HepG2 (cell line): ENCODE measurements around the gene BPIFA1. TPM values are rescaled to one million over a fixed set of nuclear protein-coding genes. Genes with fewer than 3 reads are reported as not detected.

ENCODE experiments used
- ATAC-seq: fragments of 200-7000 bp; cut with Tn5 transposase; 3 replicates; pipeline ENCODE4 v1.9.1; 2020; ENCODE audit warnings: mild to moderate bottlenecking, moderate library complexity
- BruUV-seq: library from RNA; stranded (reverse); fragments of 400-500 nt; replicated peaks from 2 replicates; lab custom pipeline; 2021; lab: Mats Ljungman, UMichigan
- CTCF ChIA-PET: fragments of 300-600 bp; formaldehyde crosslinking; extraction: SDS; loops from one replicate; lab custom pipeline; 2021; ENCODE audit warnings: low total read pairs, inconsistent platforms, low intra/inter-chr PET ratio; lab: Yijun Ruan, JAX
- POLR2A ChIA-PET: fragments of 350-600 bp; sonication (Branson Sonifier 250); formaldehyde crosslinking; loops from one replicate; lab custom pipeline; 2020; ENCODE audit warnings: antibody characterized with exemption, inconsistent platforms; lab: Yijun Ruan, JAX
- DNase-seq: peaks from one replicate; pipeline ENCODE4 v3.0.0-alpha.2; 2015; ENCODE audit warnings: low spot score
- FAIRE-seq: peaks from 3 replicates; lab custom pipeline; 2011; peaks lifted over from hg19 to GRCh38; lab: Jason Lieb, UNC
- H2AFZ ChIP-seq: one replicate; pipeline ENCODE4 v1.6.1; 2011; ENCODE audit warnings: low read length, inconsistent platforms
- H3K27ac ChIP-seq: fragments of 300-600 bp; 3 replicates; pipeline ENCODE4 v1.8.0; 2011; ENCODE audit warnings: mixed run types, mild to moderate bottlenecking, mixed read lengths, low read length, inconsistent platforms; ENCODE audit not compliant: insufficient read depth; ENCODE audit errors: extremely low read length
- H3K27me3 ChIP-seq, 2 experiments: fragments of 200-600 bp in 1 of 2; 2 replicates in 1 of 2; 3 replicates in 1 of 2; pipeline versions ENCODE4 v1.6.0 to v1.8.0; 2011; ENCODE audit warnings: low read length in 2 of 2, mild to moderate bottlenecking in 2 of 2, moderate library complexity in 2 of 2, inconsistent platforms in 1 of 2; ENCODE audit not compliant: insufficient read depth in 2 of 2, control insufficient read depth in 1 of 2
- H3K36me3 ChIP-seq, 2 experiments: fragments of 200-600 bp in 1 of 2; replicated peaks in 1 of 2; 2 replicates in 1 of 2; 3 replicates in 1 of 2; pipeline versions ENCODE4 v1.5.1 to v1.8.0; 2011; ENCODE audit warnings: low read length in 2 of 2, inconsistent platforms in 1 of 2; ENCODE audit not compliant: insufficient read depth in 2 of 2, control insufficient read depth in 1 of 2
- H3K4me1 ChIP-seq: 2 replicates; pipeline ENCODE4 v1.5.1; 2012; ENCODE audit warnings: low read length, inconsistent platforms; ENCODE audit not compliant: insufficient read depth
- H3K4me2 ChIP-seq: 2 replicates; pipeline ENCODE4 v1.6.0; 2011; ENCODE audit warnings: low read depth, low read length, inconsistent platforms
- H3K4me3 ChIP-seq, 3 experiments: fragments of 200-600 bp in 1 of 3; sonication (generic), shearing (Covaris generic) in 1 of 3; replicated peaks in 1 of 3; 2 replicates each; pipeline ENCODE4 v1.5.1; 2011 to 2016; ENCODE audit warnings: low read length in 3 of 3, inconsistent platforms in 2 of 3, low read depth in 2 of 3, mild to moderate bottlenecking in 2 of 3, control low read depth in 1 of 3, mixed read lengths in 1 of 3; ENCODE audit not compliant: insufficient read depth in 1 of 3
- H3K79me2 ChIP-seq: one replicate; pipeline ENCODE4 v1.6.1; 2011; ENCODE audit warnings: low read length, inconsistent platforms; ENCODE audit not compliant: insufficient read depth
- H3K9ac ChIP-seq: 2 replicates; pipeline ENCODE4 v1.6.0; 2011; ENCODE audit warnings: mild to moderate bottlenecking, low read depth, low read length, inconsistent platforms; ENCODE audit not compliant: insufficient read depth
- H3K9me3 ChIP-seq: 2 replicates; pipeline ENCODE4 v1.5.1; 2012; ENCODE audit warnings: mild to moderate bottlenecking, low read length
- H4K20me1 ChIP-seq: 2 replicates; pipeline ENCODE4 v1.6.0; 2011; ENCODE audit warnings: inconsistent platforms, mild to moderate bottlenecking, low read length, moderate library complexity; ENCODE audit not compliant: insufficient read depth
- ERF ChIP-seq: IDR thresholded peaks from 2 replicates; pipeline ENCODE4 v1.6.1; 2018; ENCODE audit warnings: missing biosample characterization, missing genetic modification reagents
- HNRNPLL ChIP-seq: fragments of 200-400 bp; formaldehyde crosslinking; IDR thresholded peaks from 2 replicates; pipeline ENCODE4 v1.6.1; 2017; ENCODE audit warnings: mild to moderate bottlenecking, low read depth, low read length; ENCODE audit not compliant: poor library complexity, severe bottlenecking
- MED8 ChIP-seq: sonication (generic); formaldehyde crosslinking; IDR thresholded peaks from 2 replicates; pipeline ENCODE4 v1.8.1; 2023; ENCODE audit warnings: mild to moderate bottlenecking, missing genetic modification reagents; ENCODE audit not compliant: insufficient replicate concordance
- SIX1 ChIP-seq: sonication (generic); formaldehyde crosslinking; IDR thresholded peaks from 2 replicates; pipeline ENCODE4 v1.4.0; 2020; ENCODE audit warnings: missing genetic modification reagents, borderline replicate concordance
- SPEN ChIP-seq: sonication (generic); formaldehyde crosslinking; IDR thresholded peaks from 2 replicates; pipeline ENCODE4 v1.5.1; 2020; ENCODE audit warnings: low read depth, mild to moderate bottlenecking, missing genetic modification reagents
- SRY ChIP-seq: sonication (generic); formaldehyde crosslinking; IDR thresholded peaks from 2 replicates; pipeline ENCODE4 v1.8.0; 2022; ENCODE audit warnings: mild to moderate bottlenecking, missing genetic modification reagents
- TSC22D2 ChIP-seq: sonication (generic); formaldehyde crosslinking; IDR thresholded peaks from 2 replicates; pipeline ENCODE4 v1.5.1; 2020; ENCODE audit warnings: missing genetic modification reagents, mild to moderate bottlenecking, borderline replicate concordance
- ZHX2 ChIP-seq, 2 experiments: sonication (generic) in 1 of 2; formaldehyde crosslinking in 1 of 2; IDR thresholded peaks; 2 replicates each; pipeline versions ENCODE4 v1.6.1 to v1.9.0; 2014 to 2022; ENCODE audit warnings: antibody characterized with exemption in 1 of 2, borderline replicate concordance in 1 of 2, inconsistent platforms in 1 of 2, low read depth in 1 of 2, missing genetic modification reagents in 1 of 2
- ZNF333 ChIP-seq: sonication (generic); formaldehyde crosslinking; IDR thresholded peaks from 2 replicates; pipeline ENCODE4 v1.4.0; 2020; ENCODE audit warnings: mild to moderate bottlenecking, missing genetic modification reagents, borderline replicate concordance
- ZNF350 ChIP-seq: sonication (generic); formaldehyde crosslinking; IDR thresholded peaks from 2 replicates; pipeline ENCODE4 v1.4.0; 2020; ENCODE audit warnings: mild to moderate bottlenecking, low read depth, missing genetic modification reagents, borderline replicate concordance
- ZNF768 ChIP-seq: sonication (generic); formaldehyde crosslinking; IDR thresholded peaks from 2 replicates; pipeline ENCODE4 v1.4.0; 2020; ENCODE audit warnings: missing genetic modification reagents
- ZSCAN9 ChIP-seq: IDR thresholded peaks from 2 replicates; pipeline ENCODE4 v1.6.1; 2016; ENCODE audit warnings: borderline replicate concordance
- WGBS: methylation state at CpG from one replicate; pipeline ENCODE4 v1.1.6; 2017; ENCODE audit warnings: low lambda C conversion rate; 5-methylcytosine and 5-hydroxymethylcytosine counted together
- in situ Hi-C: cut with HindIII; loops from 2 replicates; pipeline ENCODE4 v1.10.0; 2017; ENCODE audit warnings: low pct_unique_long_range_greater_than_20kb; ENCODE audit not compliant: extremely low pct_ligation_motif_present
- intact Hi-C: fragments of 100-400 bp; cut with micrococcal nuclease; formaldehyde crosslinking; loops from one replicate; pipeline ENCODE4 v1.10.0; 2022; ENCODE audit not compliant: unreplicated experiment
- polyA plus RNA-seq, 8 experiments: library from polyadenylated mRNA; depleted of rRNA in 3 of 8; stranded (reverse) in 7 of 8; unstranded in 1 of 8; fragments of >200 nt; fragmentation: Illumina TruSeq in 4 of 8; extraction: Trizol in 4 of 8; gene quantifications; 2 replicates each; pipeline versions ENCODE4 v1.2.1 to v1.2.3, GENCODE V29; 2011 to 2016; ENCODE audit warnings: low read depth in 4 of 8, missing spikeins in 1 of 8, mixed read lengths in 1 of 8; ENCODE audit not compliant: insufficient read depth in 1 of 8
- total RNA-seq, 5 experiments: library from RNA; depleted of rRNA; stranded (reverse); fragments of >200 nt; fragmentation: Illumina TruSeq; extraction: Trizol; gene quantifications; 2 replicates each; pipeline ENCODE4 v1.2.3, GENCODE V29; 2016; ENCODE audit warnings: low read depth in 1 of 5
- TF ChIP-seq, protein P1 (sequence below): sonication (generic); formaldehyde crosslinking; IDR thresholded peaks from 2 replicates; pipeline ENCODE4 v1.4.0; 2020; ENCODE audit warnings: mild to moderate bottlenecking, missing genetic modification reagents
- TF ChIP-seq, protein P2 (sequence below): IDR thresholded peaks from 2 replicates; pipeline ENCODE4 v1.6.1; 2016; ENCODE audit warnings: missing genetic modification reagents, missing compliant biosample characterization
- TF ChIP-seq, protein P3 (sequence below): sonication (generic); formaldehyde crosslinking; IDR thresholded peaks from 2 replicates; pipeline ENCODE4 v1.4.0; 2020; ENCODE audit warnings: mild to moderate bottlenecking, missing genetic modification reagents

BPIFA1 gene
- total and polyA plus RNA-seq, 2 of the 13 experiments (the other 11 are each of a cell fraction or from before 2014, with no cell fraction given), result not detected

DNA sequence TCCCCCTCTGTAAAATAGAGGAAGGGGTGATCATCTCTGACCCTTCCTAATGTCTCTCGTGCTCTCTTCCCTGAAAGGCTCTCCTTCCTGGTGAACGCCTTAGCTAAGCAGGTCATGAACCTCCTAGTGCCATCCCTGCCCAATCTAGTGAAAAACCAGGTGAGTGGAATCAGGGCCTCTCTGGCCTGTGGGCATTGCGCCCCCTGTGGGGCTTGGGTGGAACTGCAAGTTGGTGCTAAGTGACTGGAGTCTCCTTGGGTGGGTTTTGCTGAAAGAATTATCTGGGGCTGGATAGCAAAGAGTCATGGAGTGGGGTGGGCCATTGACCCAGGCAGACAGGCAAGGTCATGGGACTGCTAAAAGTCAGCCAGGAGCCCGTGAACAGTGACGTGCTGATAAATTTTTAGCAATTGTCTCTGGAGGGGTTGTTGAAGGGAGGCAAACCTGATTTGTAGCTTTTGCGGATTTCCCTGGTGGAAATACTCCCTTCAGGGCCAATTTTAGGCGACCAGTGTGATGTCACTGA, 56.1 kb downstream of the BPIFA1 start:
- no peak overlapping the region for H2AFZ ChIP-seq
- BruUV-seq, result no TSS peak
- H3K27me3 ChIP-seq, result peaks cover 6 to 50% of the 10 kb centered on the region in 2 experiments
- FAIRE-seq (peak; percentile 81), ATAC-seq (peak; percentile 74), DNase-seq (peak; percentile 59)
- H3K36me3 ChIP-seq, result no peaks in the 10 kb centered on the region
- H3K27ac ChIP-seq, result no peak overlapping the region
- H3K4me3 ChIP-seq, result no peak overlapping the region
- no peaks in the 10 kb centered on the region for H3K4me1 ChIP-seq
- CTCF ChIA-PET, result interaction anchor here (1.2 to 3.5 kb wide), 2 partner anchors 29 to 196 kb away, joined by 5 to 42 read pairs; no protein-coding TSS in a partner anchor
- 22% methylated on average over 7 of the region's 7 CpGs for WGBS
- H3K4me2 ChIP-seq, result no peak overlapping the region
- H4K20me1 ChIP-seq, result no peaks in the 10 kb centered on the region
- H3K9ac ChIP-seq, result no peak overlapping the region
- in situ Hi-C loops (no loop called here), intact Hi-C loops (loop anchor here (1.0 kb wide), 1 partner anchor 30 kb away; no protein-coding TSS in a partner anchor)
- no peaks in the 10 kb centered on the region for H3K79me2 ChIP-seq
- POLR2A ChIA-PET, result no interaction called here
- H3K9me3 ChIP-seq, result no peaks in the 10 kb centered on the region
- TF ChIP-seq, protein P1, sequence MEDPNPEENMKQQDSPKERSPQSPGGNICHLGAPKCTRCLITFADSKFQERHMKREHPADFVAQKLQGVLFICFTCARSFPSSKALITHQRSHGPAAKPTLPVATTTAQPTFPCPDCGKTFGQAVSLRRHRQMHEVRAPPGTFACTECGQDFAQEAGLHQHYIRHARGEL (CRISPR knock-in tag), result peak; percentile 86; the same call in 1 of the 2 replicates
- peak; percentile 18; the same call in 1 of the 2 replicates for TF ChIP-seq ZNF350
- TF ChIP-seq ZNF768, result no peak
- no peak for TF ChIP-seq HNRNPLL
- TF ChIP-seq, protein P2, sequence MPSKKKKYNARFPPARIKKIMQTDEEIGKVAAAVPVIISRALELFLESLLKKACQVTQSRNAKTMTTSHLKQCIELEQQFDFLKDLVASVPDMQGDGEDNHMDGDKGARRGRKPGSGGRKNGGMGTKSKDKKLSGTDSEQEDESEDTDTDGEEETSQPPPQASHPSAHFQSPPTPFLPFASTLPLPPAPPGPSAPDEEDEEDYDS (CRISPR knock-in tag), result no peak
- no peak for TF ChIP-seq ZHX2 (IDR thresholded peaks at IDR 0.05; ENCODE audit: low read depth)
- no peak for TF ChIP-seq ZHX2 (CRISPR knock-in tag; IDR thresholded peaks at IDR 0.05; ENCODE audit: borderline replicate concordance)
- peak; percentile 87; the same call in 1 of the 2 replicates for TF ChIP-seq TSC22D2
- 0 out of 2 replicates have a peak, but pooled peaks have one; percentile 37 for TF ChIP-seq ZNF333 (CRISPR knock-in tag)
- TF ChIP-seq ZSCAN9 (CRISPR knock-in tag), result 0 out of 2 replicates have a peak, but pooled peaks have one; percentile 48
- TF ChIP-seq MED8 (CRISPR knock-in tag), result no peak
- TF ChIP-seq, protein P3, sequence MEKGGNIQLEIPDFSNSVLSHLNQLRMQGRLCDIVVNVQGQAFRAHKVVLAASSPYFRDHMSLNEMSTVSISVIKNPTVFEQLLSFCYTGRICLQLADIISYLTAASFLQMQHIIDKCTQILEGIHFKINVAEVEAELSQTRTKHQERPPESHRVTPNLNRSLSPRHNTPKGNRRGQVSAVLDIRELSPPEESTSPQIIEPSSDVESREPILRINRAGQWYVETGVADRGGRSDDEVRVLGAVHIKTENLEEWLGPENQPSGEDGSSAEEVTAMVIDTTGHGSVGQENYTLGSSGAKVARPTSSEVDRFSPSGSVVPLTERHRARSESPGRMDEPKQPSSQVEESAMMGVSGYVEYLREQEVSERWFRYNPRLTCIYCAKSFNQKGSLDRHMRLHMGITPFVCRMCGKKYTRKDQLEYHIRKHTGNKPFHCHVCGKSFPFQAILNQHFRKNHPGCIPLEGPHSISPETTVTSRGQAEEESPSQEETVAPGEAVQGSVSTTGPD (CRISPR knock-in tag), result no peak
- TF ChIP-seq ERF (CRISPR knock-in tag), result peak; percentile 70; the same call in 1 of the 2 replicates
- no peak for TF ChIP-seq SPEN
- TF ChIP-seq SRY (CRISPR knock-in tag), result no peak
- peak; percentile 34; the same call in 1 of the 2 replicates for TF ChIP-seq SIX1 (CRISPR knock-in tag)
